Fibroblast of villous mesenchyme (primary cell): ENCODE data around the gene FAM149A. TPM values are rescaled to one million over a fixed set of nuclear protein-coding genes. Genes with fewer than 3 reads are reported as not detected.

Experiments
- small RNA-seq: library from RNA; depleted of rRNA; stranded (forward); fragments of <200 nt; gene quantifications from one replicate; pipeline ENCODE3, GENCODE V24; 2012
- total RNA-seq: library from RNA; depleted of rRNA; stranded (reverse); fragments of >200 nt; gene quantifications from 2 replicates; pipeline ENCODE4 v1.2.3, GENCODE V29; 2012

Gene FAM149A
- total RNA-seq, 1 donor, result 0.43 TPM

Small RNA genes lying within 50 kb of the gene (small RNA-seq; reads per million reads assigned to genes)
- gene RF00322, result not detected

Other genes starting within 250 kb of the FAM149A start
- gene TLR3, start 35.5 kb upstream of the FAM149A start, total RNA-seq, result 0.43 and 0.97 TPM in 2 replicates
- gene CYP4V2, start 86.9 kb downstream of the FAM149A start, total RNA-seq, result 12.9 and 15.1 TPM in 2 replicates
- gene KLKB1, start 122.8 kb downstream of the FAM149A start, total RNA-seq, result not detected in 2 replicates
- gene F11, start 161.5 kb downstream of the FAM149A start, total RNA-seq, result not detected in 2 replicates